HG03175 (cell line): ENCODE results near the gene PUSL1.

ENCODE experiments used
- ATAC-seq: cut with Tn5 transposase; IDR thresholded peaks from one replicate; pipeline ENCODE4 v1.9.1; 2021; ENCODE audit warnings: mild to moderate bottlenecking, moderate library complexity; ENCODE audit not compliant: unreplicated experiment

PUSL1 gene

DNA sequence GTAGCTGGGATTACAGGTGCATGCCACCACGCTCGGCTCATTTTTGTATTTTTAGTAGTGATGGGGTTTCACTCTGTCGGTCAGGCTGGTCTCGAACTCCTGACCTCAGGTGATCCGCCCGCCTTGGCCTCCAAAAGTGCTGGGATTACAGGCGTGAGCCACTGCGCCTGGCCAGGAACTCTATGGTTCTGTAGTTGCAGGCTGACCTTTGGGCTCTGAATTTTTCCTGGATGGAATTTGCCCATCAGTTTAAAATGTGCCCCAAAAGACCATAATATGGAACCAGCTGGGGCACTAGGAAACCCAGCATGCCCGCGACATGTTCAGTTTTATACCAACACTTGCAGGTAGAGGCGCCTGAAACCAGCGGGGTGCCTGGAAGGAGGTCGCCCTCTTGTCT is 29.8 kb upstream of the PUSL1 start:
- no peak for ATAC-seq

DNA sequence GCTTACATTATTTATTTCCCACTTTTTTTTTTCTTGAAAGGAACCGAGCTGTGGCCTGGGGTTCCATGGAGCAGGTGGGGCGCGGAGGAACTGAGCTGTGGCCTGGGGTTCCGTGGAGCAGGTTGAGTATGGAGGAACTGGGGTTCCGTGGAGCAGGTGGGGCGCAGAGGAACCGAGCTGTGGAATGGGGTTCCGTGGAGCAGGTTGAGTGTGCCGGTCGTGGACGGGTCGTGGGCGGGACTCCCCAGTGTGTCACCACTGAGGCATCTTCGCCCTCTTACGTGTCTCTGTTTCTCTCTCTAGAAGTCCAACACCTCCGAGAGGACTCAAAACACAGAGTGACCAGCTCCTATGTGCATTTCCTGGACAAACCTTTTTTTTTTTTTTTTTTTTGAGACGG is 29.4 kb upstream of the PUSL1 start:
- no peak for ATAC-seq

DNA sequence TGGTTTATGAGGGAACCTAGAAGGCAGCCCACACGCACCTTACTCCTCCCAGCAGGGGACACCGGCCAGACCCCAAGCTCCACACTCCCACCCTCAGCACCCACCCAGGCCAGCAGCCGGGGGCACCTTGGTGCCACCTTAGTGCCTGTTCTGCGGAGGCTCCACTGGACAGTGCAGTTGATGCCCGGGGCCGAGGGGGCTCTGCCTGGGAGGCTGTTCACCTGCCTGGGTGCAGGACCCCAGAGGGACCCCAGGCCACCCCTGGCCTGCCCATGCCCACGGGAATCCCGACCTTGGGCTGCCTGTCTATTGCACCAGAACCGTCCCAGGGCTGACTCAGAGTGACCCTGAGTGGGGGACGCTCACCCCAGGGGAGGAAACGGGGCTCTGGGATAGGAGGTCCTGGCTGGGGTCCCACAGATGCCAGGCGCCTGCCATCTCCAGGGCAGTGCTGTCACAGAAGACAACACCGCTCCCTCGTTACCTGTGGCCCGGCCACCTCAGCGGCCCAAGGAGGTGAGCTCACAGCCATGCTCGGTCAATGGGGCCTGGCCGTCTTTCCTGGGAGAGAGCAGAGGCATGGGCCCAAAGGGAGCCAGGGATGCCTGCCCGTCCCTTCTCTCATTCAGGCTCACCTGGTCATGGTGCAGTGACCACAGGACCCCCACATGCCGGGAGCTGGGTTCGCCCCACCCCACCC is 27.5 kb upstream of the PUSL1 start:
- ATAC-seq = no peak

DNA sequence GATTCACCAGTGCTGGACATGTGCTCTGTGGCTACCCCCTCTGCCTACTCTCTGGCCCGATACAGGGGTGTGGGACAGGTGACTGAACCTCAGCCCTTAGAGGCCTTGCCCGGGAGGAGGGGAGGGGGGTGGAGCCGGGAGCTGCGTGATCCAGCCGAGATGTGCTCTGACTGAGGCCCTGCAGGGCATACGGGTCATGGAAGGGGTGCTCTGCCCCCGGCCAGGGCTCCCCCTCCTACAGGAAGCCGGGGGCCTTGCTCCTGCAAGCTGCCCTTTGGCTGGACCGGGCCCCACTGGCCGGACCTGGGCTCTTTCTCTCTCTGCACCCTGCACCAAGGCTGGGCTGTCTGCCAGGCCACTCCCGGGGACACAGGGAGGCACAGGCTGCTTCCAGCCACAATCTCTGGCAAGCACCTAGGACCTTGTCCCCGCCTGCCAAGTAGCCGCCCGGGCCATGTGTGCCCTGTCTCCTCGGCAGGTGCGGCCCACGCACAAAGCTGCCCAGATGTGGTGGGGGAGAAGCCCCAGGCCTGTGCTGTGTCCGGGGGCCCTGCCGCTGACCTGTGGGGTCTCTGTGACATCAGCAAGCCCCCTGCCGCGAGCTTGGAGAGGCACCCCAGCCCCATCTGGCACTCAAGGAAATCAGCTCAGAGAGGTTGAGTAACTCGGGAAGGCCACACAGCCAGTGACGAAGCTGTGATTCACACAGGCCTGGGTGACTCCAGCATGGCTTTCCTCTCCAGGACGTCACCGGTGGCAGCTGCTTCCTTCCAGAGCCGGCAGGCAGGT is 26.7 kb upstream of the PUSL1 start:
- no peak for ATAC-seq

DNA sequence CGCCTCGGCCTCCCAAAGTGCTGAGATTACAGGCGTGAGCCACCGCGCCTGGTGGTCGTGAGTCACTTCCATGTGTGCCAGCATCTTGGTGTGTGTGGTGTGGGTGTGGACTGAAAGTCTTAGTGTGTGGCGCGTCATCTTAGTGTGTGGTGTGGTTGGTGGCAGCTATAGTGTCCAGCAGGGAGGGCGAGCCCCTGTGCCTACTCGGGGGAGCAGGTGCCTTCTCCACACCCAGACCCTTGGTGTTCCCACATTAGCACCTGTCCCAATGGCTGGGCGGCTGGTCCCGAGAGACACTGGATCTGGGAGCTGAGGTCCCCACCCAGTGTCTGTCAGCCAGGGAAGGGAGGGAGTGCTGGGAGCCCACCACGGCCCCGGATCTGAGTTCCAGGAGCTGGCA is 25.4 kb upstream of the PUSL1 start:
- no peak for ATAC-seq

DNA sequence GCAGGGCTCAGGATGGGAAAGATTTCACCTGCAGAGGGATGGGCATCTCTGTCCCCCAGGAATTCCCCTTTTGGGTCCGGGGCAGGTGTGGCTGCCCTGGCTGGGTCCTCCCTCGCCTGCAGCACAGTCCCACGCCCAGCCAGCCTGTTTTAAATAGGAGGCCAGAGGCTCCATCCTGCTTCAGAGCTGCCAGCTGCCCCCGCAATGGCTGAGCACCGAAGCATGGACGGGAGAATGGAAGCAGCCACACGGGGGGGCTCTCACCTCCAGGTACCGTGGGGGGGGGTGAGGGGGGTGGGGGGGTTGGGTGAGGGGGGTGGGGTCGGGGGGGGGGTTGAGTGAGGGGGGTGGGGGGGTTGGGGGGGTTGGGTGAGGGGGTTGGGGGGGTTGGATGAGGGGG is 24.6 kb upstream of the PUSL1 start:
- ATAC-seq = no peak

DNA sequence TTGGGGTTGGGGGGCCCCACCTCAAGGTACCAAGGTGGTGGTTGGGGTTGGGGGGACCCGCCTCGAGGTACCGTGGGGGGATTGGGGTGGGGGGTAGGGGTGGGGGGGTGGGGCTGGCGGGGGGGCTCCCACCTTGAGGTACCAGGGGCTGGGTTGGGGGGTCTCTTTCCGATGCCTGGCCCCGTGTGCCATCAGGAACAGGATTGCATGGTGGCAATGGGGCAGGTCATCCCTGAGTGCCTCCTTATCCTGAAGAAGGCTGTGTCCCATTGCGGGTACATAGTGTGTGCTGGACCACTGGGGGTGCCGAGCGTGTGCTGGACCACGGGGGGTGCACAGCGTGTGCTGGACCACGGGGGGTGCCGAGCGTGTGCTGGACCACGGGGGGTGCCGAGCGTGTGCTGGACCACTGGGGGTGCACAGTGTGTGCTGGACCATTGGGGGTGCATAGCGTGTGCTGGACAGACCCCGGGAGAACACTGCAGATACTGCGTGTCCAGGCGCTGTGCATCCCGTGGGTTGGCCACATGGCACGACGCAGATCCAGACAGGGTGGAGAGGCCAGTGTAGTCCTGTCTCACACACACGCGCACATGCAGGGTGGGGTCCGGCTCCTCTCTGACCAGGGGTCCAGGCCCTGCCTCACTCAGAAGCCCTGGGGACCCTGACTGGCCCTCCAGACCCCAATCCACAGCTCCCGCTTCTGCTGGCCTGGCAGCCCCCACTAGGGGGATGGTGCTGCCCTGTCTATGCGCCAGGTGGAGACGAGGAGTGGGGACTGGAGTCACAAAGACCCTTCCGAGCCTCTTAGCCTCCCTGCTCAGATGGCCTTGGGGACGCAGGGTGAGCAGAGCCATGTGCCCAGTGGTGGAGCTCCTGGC is 23.9 kb upstream of the PUSL1 start:
- no peak for ATAC-seq

DNA sequence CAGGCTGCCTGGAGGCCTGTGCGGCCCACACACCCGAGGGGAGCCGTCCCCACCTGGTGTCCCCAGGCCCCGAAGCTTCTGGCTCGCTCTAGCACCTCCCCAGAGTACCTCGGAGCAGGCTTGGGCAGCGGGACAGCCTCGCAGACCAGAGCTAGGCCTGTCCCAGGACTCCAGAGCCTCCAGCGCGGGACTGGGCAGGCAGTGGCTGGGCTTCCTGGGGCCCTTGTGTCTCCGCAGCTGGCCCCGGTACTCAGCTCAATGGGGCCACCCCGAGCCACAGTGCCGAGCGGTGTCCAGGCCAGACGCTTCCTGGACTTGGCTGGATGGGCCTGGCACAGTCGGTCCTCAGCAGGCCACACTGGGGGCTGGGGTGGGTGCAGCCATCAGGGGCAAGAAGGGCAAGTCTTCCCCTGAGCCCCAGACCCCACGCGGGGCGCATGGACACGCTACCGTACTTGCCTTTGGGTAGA is 23.3 kb upstream of the PUSL1 start:
- ATAC-seq = no peak

DNA sequence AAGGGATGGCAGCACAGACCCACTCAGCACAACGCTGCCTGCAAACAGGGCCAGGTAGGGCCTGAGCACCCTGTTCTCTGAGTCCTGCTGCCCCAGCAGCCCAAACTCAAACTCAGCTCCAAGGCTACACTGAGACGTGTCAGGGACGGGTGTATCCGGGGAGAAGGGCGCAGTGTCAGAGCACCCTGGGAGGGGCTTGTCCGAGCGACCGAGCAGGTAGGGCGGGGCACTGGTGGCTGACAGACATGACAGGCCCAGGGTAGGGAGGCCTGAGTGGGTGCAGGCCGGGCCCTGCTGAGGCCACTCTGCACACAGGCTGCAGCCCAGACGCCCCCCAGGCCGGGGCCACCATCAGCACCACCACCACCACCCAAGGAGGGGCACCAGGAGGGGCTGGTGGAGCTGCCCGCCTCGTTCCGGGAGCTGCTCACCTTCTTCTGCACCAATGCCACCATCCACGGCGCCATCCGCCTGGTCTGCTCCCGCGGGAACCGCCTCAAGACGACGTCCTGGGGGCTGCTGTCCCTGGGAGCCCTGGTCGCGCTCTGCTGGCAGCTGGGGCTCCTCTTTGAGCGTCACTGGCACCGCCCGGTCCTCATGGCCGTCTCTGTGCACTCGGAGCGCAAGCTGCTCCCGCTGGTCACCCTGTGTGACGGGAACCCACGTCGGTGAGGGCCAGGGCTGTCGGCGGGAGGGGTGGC is 22.6 kb upstream of the PUSL1 start:
- no peak for ATAC-seq

DNA sequence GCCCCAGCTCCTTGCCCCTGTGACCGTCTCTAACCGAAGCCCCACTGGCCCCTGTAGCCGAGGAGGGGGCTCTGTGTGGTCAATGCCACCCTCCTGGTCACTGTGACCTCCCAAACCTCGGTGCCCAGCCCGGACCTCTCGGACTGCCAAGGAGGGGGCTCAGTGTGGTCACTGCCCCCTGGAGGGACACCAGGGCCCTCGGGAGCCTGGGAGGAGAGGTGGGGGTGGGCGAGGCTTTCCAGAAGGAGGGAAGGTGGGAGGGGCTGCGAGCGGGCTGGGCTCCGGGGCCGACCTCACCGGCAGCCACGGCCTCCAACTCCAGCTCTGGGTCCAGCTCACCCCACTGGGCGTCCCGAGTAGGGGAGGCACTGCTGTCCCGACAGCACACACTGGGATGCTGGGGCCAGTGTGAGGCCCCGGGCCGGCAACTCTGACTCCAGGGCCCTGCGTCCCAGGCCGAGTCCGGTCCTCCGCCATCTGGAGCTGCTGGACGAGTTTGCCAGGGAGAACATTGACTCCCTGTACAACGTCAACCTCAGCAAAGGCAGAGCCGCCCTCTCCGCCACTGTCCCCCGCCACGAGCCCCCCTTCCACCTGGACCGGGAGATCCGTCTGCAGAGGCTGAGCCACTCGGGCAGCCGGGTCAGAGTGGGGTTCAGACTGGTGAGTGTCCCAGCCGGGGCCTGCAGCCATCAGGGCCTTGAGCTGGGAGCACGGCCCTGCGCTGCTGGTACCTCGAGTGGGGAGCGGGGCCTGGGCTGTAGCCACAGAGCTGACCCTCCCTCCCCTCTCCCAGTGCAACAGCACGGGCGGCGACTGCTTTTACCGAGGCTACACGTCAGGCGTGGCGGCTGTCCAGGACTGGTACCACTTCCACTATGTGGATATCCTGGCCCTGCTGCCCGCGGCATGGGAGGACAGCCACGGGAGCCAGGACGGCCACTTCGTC is 21.8 kb upstream of the PUSL1 start:
- ATAC-seq = no peak

DNA sequence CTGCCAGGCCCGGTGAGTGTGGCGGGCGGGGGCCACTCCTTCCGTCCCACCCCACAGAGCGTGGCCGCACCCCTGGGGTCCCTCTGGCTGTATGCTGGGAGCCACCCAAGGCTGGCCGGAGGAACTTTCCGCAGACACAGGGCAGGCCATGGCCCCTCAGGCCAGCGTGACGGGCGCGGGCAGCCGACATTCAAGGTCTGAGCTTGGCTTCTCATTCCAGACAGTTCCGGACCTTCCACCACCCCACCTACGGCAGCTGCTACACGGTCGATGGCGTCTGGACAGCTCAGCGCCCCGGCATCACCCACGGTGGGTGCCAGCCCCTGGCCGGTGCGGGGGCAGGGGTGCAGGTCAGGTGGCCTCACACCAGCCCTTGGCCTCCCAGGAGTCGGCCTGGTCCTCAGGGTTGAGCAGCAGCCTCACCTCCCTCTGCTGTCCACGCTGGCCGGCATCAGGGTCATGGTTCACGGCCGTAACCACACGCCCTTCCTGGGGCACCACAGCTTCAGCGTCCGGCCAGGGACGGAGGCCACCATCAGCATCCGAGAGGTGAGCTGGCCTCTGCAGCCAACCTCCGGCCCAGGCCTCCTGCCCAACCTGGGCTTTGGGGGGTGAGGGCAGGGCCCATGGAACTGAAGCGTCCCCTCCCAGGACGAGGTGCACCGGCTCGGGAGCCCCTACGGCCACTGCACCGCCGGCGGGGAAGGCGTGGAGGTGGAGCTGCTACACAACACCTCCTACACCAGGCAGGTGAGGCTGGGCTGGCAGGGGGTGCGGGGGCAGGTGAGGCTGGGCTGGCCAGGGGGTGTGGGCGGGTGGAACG is 20.9 kb upstream of the PUSL1 start:
- ATAC-seq = no peak

DNA sequence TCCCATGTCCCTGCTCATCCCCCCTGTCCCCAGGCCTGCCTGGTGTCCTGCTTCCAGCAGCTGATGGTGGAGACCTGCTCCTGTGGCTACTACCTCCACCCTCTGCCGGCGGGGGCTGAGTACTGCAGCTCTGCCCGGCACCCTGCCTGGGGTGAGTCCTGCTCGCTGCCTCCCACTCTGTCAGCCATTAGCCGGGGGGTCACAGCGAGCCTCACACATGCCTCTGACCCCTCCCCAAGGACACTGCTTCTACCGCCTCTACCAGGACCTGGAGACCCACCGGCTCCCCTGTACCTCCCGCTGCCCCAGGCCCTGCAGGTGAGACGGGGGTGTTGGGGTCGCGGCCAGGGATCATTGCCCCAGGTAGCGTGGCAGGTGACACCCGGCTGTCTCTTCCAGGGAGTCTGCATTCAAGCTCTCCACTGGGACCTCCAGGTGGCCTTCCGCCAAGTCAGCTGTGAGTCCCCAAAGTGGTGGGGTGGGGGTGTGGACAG is 18.1 kb upstream of the PUSL1 start:
- no peak for ATAC-seq

DNA sequence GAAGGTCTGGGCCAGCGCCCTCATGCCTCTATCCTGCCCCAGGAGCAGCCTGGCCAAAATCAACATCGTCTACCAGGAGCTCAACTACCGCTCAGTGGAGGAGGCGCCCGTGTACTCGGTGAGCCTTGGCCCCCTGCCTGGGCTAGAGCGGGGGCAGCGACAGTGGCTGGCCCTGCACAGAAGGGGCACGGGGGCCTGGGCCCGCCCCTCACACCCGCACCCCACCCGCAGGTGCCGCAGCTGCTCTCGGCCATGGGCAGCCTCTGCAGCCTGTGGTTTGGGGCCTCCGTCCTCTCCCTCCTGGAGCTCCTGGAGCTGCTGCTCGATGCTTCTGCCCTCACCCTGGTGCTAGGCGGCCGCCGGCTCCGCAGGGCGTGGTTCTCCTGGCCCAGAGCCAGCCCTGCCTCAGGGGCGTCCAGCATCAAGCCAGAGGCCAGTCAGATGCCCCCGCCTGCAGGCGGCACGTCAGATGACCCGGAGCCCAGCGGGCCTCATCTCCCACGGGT is 17.3 kb upstream of the PUSL1 start:
- ATAC-seq = no peak

DNA sequence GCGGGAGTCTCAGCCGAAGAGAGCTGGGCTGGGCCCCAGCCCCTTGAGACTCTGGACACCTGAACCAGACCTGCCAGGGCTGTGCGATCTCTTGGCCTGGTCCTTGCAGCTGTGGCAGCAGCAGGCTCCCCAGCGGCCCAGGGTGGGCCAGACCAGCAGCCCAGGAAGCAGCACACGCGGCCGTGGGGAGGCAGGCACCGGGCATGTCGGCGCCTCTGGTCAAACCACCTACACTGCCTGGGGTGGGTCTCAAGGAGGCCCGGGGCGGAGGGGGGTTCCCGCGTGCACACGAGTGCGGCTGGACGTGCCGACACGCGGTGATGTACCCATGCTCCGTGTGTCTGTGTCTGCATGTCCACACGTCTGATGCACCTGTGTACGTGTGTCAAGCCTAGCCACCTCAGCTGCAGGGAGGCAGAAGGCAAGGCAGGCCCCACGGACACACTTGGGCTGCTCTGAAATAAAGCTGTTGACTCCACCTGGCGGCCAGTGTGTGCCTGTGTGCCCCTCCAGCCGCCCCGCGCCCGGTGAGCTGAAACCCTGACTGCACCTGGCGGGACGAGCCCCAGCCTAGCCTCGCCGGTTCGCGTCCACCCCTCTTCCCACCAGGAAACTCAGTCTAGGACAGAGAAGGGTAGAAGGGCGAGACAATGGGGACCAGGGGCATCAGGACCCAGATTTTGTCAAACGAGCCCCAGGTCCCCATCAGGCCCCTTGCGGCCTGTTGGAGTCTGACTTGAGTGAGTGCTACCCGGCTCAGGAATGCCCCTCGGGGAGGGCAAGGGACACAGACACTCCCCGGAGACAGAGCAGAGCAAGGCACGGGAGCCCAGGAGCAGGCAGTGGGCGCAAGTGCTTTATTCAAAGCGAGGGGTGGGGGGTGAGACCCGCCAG is 16.6 kb upstream of the PUSL1 start:
- ATAC-seq = no peak

DNA sequence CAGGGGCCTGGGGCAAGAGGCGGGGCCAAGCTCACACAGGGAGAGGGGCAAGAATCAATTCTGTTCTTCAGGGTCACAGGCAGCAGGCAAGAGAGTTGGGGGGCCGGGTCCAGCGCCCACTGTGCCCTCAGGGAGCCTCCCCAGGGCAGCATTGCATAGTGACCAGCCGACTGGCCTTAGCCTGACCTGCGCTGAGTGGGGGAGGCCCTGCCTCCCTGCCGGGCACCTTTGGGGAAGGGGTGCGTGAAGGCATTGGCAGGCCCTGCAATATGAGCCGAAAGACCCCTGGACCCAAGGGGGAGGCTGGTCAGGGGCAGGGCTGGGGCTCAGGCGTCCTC is 16.0 kb upstream of the PUSL1 start:
- ATAC-seq = no peak

DNA sequence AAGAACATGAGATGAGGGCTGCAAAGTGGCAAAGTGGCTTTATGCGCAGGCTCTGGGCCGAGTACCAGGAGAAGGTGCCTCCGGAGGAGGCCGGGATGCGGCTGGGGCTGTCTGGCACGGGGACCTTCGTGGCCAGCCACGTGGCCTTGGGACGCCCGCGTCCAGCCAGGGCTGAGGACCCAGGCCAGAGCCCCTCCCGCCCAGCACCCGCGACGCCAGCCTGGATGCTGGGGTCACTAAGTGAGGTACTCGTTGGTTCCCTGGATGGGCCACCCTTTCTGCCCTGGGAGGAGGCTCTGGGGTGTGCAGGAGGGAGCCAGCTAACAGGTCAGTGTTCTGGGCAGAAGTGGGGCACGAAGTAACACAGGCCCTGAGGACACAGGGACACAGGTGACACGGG is 15.5 kb upstream of the PUSL1 start:
- no peak for ATAC-seq
